Suprapubic skin (tissue), 4 donors: ENCODE data around the gene PC. TPM values are rescaled to one million over a fixed set of nuclear protein-coding genes. Genes with fewer than 3 reads are reported as not detected.

Source experiments
- DNase-seq, 2 donors: peaks; one replicate each; pipeline ENCODE4 v3.0.0-alpha.2; 2019; ENCODE audit warnings: low spot score in 2 of 2
- H3K27ac ChIP-seq: fragments of 200-600 bp; sonication (generic); one replicate; pipeline ENCODE4 v1.5.1; 2019
- H3K27me3 ChIP-seq: fragments of 200-600 bp; sonication (generic); one replicate; pipeline ENCODE4 v1.5.1; 2019
- H3K36me3 ChIP-seq: fragments of 200-600 bp; sonication (generic); one replicate; pipeline ENCODE4 v1.5.1; 2019
- H3K4me1 ChIP-seq: fragments of 200-600 bp; sonication (generic); one replicate; pipeline ENCODE4 v1.5.1; 2019
- H3K4me3 ChIP-seq: fragments of 200-600 bp; sonication (generic); one replicate; pipeline ENCODE4 v1.5.1; 2019; ENCODE audit warnings: mild to moderate bottlenecking
- H3K9me3 ChIP-seq: fragments of 200-600 bp; sonication (generic); one replicate; pipeline ENCODE4 v1.5.1; 2019
- EP300 ChIP-seq: sonication (generic); formaldehyde crosslinking; IDR thresholded peaks from one replicate; pipeline ENCODE4 v1.6.1; 2017; ENCODE audit warnings: antibody characterized with exemption
- POLR2A ChIP-seq, 2 donors: fragments of 450-650 bp; IDR thresholded peaks; one replicate each; pipeline ENCODE4 v1.6.1; 2017; ENCODE audit warnings: antibody characterized with exemption in 2 of 2, mild to moderate bottlenecking in 2 of 2, moderate library complexity in 2 of 2
- POLR2AphosphoS5 ChIP-seq, 3 donors: sonication (generic); formaldehyde crosslinking; IDR thresholded peaks; one replicate each; pipeline ENCODE4 v1.6.1; 2017; ENCODE audit warnings: antibody characterized with exemption in 3 of 3
- WGBS: methylation state at CpG from one replicate; pipeline ENCODE4 v1.1.5; 2018; 5-methylcytosine and 5-hydroxymethylcytosine counted together
- total RNA-seq, 4 donors: library from RNA; depleted of rRNA; stranded (reverse); fragments of >200 nt; gene quantifications; one replicate each; pipeline ENCODE4 v1.1.0, GENCODE V29; 2016
- TF ChIP-seq, protein P1 (sequence below), 2 donors: fragments of 200-600 bp in 1 of 2; fragments of 450-650 bp in 1 of 2; sonication (generic) in 1 of 2; IDR thresholded peaks; one replicate each; pipeline ENCODE4 v1.5.1; 2016 to 2019; ENCODE audit warnings: antibody characterized with exemption in 2 of 2, mild to moderate bottlenecking in 1 of 2, moderate library complexity in 1 of 2

The PC gene
- total RNA-seq, 4 donors from 2014 or later: 10.8 to 25.4 (median 13.9) TPM

DNA sequence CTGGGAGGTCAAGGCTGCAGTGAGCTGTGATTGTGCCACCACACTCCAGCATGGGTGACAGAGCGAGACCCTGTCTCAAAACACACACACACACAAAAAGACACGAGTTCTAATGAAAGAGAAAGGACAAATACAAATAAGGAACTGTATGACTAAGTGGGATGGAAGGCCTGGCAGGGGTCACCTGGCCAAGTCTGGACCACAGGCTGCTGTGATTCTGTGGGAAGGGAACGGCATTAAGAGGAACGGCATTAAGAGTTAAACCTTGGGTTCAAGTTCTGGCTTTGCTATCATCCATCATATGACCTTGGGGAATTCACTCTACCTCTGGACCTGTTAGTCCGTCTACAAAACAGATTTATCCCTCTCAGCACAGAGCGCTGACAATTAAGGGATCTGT is 53.6 kb downstream of the PC start:
- 93% methylated on average over 6 of the region's 6 CpGs for whole genome bisulfite sequencing
- Histone ChIP-seq H3K4me1 (peaks cover 22% of the 10 kb centered on the region), H3K9me3 (no peaks in the 10 kb centered on the region), H3K27me3 (no peaks in the 10 kb centered on the region), H3K36me3 (no peaks in the 10 kb centered on the region), H3K27ac (no peak overlapping the region), H3K4me3 (no peak overlapping the region)
- no peak for DNase-seq
- TF ChIP-seq POLR2A (IDR thresholded peaks at IDR 0.05): no peak
- no peak for TF ChIP-seq EP300
- TF ChIP-seq POLR2AphosphoS5 (IDR thresholded peaks at IDR 0.05): no peak
- TF ChIP-seq, protein P1, sequence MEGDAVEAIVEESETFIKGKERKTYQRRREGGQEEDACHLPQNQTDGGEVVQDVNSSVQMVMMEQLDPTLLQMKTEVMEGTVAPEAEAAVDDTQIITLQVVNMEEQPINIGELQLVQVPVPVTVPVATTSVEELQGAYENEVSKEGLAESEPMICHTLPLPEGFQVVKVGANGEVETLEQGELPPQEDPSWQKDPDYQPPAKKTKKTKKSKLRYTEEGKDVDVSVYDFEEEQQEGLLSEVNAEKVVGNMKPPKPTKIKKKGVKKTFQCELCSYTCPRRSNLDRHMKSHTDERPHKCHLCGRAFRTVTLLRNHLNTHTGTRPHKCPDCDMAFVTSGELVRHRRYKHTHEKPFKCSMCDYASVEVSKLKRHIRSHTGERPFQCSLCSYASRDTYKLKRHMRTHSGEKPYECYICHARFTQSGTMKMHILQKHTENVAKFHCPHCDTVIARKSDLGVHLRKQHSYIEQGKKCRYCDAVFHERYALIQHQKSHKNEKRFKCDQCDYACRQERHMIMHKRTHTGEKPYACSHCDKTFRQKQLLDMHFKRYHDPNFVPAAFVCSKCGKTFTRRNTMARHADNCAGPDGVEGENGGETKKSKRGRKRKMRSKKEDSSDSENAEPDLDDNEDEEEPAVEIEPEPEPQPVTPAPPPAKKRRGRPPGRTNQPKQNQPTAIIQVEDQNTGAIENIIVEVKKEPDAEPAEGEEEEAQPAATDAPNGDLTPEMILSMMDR (IDR thresholded peaks at IDR 0.05): no peak

DNA sequence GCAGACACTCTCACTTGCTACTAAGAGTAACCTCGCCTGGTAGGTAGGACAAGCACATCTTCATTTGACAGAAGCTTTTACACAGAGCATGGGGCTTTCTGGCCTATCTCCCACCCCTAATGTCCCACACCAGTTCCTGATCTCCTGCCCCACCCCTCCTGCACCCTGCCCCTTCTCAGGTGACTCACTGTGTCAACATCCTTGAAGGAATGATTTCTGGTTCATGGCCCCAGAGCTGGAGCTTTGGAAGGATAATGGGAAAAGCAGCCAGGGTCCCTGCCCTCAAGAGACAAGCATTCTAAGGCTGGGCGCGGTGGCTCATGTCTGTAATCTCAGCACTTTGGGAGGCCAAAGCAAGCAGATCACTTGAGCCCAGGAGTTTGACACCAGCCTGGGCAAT is 54.1 kb downstream of the PC start:
- DNase-seq: no peak
- no peak for TF ChIP-seq POLR2AphosphoS5 (IDR thresholded peaks at IDR 0.05)
- TF ChIP-seq EP300: no peak
- TF ChIP-seq, protein P1 (IDR thresholded peaks at IDR 0.05): no peak
- no peak for TF ChIP-seq POLR2A (IDR thresholded peaks at IDR 0.05)
- no peak overlapping the region for H3K27ac ChIP-seq
- no peaks in the 10 kb centered on the region for H3K27me3 ChIP-seq
- WGBS: 97% methylated on average over 3 of the region's 3 CpGs
- H3K4me3 ChIP-seq: no peak overlapping the region
- peaks cover 22% of the 10 kb centered on the region for H3K4me1 ChIP-seq
- H3K9me3 ChIP-seq: no peaks in the 10 kb centered on the region
- H3K36me3 ChIP-seq: no peaks in the 10 kb centered on the region

DNA sequence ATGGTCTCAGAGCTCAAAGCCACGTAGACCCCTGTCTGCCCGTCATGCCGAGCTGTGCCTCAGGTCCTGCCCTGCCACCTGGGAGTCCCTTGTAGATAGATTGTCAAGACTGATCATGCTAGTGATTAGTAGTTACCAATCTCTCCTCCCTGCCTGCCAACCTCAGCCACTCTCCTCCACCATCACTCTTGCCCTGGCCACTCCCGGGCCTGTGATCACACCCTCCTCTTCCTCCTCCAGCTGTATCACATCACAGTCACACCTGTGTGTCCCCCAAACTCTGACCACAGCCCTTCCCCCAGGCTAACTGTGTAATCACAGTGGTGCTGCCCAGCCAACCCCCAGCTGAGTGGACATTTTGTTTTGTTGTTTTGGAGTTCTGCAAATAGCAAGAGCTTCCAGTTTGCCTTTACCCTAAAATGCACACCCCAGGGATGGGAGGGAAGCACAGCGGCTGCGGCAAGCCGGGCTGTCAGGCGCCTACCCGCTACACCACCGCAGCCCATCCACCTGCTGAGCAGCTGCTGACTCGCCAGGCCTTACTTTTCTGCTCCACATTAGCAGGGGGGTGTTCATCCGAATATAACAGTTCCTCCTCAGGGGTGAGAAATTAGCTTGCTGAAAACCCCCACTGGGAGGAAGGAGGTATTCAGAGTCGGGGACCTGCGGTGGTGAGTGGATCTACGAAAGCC is 55.6 kb downstream of the PC start:
- H3K4me3 ChIP-seq: no peak overlapping the region
- no peaks in the 10 kb centered on the region for H3K27me3 ChIP-seq
- no peaks in the 10 kb centered on the region for H3K9me3 ChIP-seq
- 89% methylated on average over 14 of the region's 15 CpGs for WGBS
- no peaks in the 10 kb centered on the region for H3K36me3 ChIP-seq
- H3K4me1 ChIP-seq: peaks cover 17% of the 10 kb centered on the region
- no peak for DNase-seq
- H3K27ac ChIP-seq: no peak overlapping the region
- TF ChIP-seq POLR2A (IDR thresholded peaks at IDR 0.05): no peak
- no peak for TF ChIP-seq POLR2AphosphoS5 (IDR thresholded peaks at IDR 0.05)
- TF ChIP-seq EP300: no peak
- TF ChIP-seq, protein P1 (IDR thresholded peaks at IDR 0.05): no peak

DNA sequence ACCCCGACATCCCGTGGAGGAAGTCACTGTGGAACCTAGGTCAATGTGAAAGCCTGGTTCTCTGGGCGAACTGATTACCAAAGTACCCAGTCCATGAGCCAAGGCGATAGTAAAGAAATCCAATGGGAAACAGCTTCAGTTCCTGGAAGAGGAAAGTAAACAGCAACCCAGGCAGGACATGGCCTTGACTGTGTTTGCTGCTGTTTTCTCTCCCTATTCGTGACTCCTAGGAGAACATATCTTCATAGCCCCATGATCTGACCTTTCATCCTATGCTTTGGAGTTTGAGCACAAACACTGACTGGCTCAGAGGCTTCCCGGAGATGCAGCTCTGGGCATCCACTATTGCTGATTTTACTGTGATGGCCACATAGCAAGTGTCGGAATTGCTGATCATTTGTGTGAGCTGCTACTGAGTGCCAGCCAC is 56.2 kb downstream of the PC start:
- H3K27me3 ChIP-seq: no peaks in the 10 kb centered on the region
- no peak overlapping the region for H3K4me3 ChIP-seq
- TF ChIP-seq POLR2A (IDR thresholded peaks at IDR 0.05): no peak
- no peak for TF ChIP-seq EP300
- TF ChIP-seq, protein P1 (IDR thresholded peaks at IDR 0.05): no peak
- TF ChIP-seq POLR2AphosphoS5 (IDR thresholded peaks at IDR 0.05): no peak
- WGBS: 87% methylated on average over 7 of the region's 7 CpGs
- no peak for DNase-seq
- no peaks in the 10 kb centered on the region for H3K9me3 ChIP-seq
- peaks cover 15% of the 10 kb centered on the region for H3K4me1 ChIP-seq
- no peak overlapping the region for H3K27ac ChIP-seq
- no peaks in the 10 kb centered on the region for H3K36me3 ChIP-seq

DNA sequence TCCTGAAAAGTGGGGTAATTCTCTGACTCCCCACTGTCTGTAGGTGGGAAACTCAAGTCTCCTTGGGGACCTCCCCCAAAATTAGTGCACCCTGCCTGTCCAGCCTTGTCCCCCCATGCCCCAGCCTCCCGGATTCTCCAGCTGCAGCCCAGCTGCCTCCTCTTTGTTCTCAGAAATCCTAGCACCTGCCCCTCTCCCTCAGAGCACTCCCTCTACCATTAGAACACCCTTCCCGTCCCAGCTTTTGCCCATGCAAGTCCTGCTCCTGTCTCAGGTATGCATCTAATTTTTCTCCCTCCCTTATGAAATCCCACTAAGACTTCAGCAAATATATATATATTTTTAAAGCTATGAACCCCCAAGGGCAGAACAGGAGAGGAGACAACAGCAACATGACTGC is 64.0 kb downstream of the PC start:
- no peak overlapping the region for H3K4me3 ChIP-seq
- H3K9me3 ChIP-seq: no peaks in the 10 kb centered on the region
- WGBS: 43% methylated on average over 2 of the region's 2 CpGs
- no peak for TF ChIP-seq POLR2AphosphoS5 (IDR thresholded peaks at IDR 0.05)
- TF ChIP-seq, protein P1 (IDR thresholded peaks at IDR 0.05): no peak
- TF ChIP-seq POLR2A (IDR thresholded peaks at IDR 0.05): no peak
- no peak for TF ChIP-seq EP300
- no peak overlapping the region for H3K27ac ChIP-seq
- no peak for DNase-seq
- H3K27me3 ChIP-seq: no peaks in the 10 kb centered on the region
- peaks cover 9% of the 10 kb centered on the region for H3K4me1 ChIP-seq
- no peaks in the 10 kb centered on the region for H3K36me3 ChIP-seq
